Adrenal gland (tissue), 5 donors: ENCODE data around the gene KIF5B.
"Not testable (repeated sequence)": the region's sequence is repeated elsewhere in the genome, so short reads cannot be mapped to it uniquely, and the experiment has no call there.

Experiments used
- CTCF ChIP-seq, 6 experiments: fragments of 450-650 bp in 4 of 6; fragments of 200-600 bp in 2 of 6; sonication (generic) in 1 of 6; IDR thresholded peaks; 1 replicate in 5 of 6; 2 replicates in 1 of 6; pipeline versions ENCODE4 v1.5.1 to v1.8.0; 2016 to 2021; ENCODE audit warnings: antibody characterized with exemption in 6 of 6, mild to moderate bottlenecking in 2 of 6, moderate library complexity in 1 of 6
- POLR2A ChIP-seq, 2 donors: fragments of 450-650 bp; IDR thresholded peaks; one replicate each; pipeline ENCODE4 v1.6.1; 2017; ENCODE audit warnings: antibody characterized with exemption in 2 of 2, mild to moderate bottlenecking in 2 of 2, moderate library complexity in 1 of 2
- donor health status: DM: no; HTN: no; CAD: no.

GRCh38 chr10:32053392-32053791, 2.8 kb downstream of the KIF5B start:
- not testable (repeated sequence) for TF ChIP-seq POLR2A, CTCF (IDR thresholded peaks at IDR 0.05)
